ENCODE results near the gene TBC1D12.

DNA sequence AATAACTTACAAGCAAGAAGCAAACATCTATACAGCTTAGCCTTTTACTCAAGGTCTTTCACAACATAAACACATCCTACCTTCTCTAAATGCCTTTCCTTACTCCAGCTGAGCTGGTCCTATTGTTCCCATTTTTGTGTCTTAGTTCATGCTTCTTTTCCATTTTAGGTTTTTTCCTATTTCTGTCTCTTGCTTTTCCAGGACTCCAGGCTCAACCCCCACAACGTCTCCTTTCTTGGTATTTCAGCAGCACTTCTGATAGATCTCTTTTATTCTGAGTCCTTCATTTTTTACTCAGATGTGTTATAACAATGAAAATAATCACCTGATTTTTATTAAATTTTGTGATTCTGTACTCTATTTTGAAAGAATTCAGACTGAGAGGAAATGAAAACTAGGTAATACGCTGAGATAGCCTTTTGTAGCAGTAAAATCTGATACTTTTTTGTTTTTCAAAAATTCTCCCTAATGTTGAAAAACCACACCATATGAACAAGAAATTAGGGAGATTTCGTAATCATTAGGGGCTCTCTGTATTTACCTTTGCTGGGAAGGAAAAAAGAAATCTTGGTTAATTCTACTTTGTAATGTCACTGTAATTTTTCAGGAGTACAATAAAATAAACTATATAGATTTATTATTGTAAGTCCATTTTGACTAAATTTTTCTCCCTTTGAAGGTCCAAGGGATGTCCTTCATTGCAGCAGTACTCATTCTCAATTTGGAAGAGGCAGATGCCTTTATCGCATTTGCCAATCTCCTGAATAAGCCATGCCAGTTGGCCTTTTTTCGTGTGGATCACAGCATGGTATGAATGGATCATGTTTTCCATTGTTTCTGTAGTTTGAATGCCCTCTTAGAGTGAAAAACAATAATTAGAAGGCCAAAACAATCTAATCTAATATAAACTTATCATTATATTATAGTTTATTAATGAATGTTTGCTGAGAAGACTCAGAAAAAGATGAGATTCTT, 119.2 kb downstream of the TBC1D12 start:
- TF ChIP-seq, protein P1, sequence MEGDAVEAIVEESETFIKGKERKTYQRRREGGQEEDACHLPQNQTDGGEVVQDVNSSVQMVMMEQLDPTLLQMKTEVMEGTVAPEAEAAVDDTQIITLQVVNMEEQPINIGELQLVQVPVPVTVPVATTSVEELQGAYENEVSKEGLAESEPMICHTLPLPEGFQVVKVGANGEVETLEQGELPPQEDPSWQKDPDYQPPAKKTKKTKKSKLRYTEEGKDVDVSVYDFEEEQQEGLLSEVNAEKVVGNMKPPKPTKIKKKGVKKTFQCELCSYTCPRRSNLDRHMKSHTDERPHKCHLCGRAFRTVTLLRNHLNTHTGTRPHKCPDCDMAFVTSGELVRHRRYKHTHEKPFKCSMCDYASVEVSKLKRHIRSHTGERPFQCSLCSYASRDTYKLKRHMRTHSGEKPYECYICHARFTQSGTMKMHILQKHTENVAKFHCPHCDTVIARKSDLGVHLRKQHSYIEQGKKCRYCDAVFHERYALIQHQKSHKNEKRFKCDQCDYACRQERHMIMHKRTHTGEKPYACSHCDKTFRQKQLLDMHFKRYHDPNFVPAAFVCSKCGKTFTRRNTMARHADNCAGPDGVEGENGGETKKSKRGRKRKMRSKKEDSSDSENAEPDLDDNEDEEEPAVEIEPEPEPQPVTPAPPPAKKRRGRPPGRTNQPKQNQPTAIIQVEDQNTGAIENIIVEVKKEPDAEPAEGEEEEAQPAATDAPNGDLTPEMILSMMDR (IDR thresholded peaks at IDR 0.05; ENCODE audit: low read length), result no peak
- TF ChIP-seq EZH2 (optimal IDR thresholded peaks at IDR 0.05; ENCODE audit: low read depth, low read length), result no peak

Data from MM.1S (cell line).